GM12865 (cell line): ENCODE results near the gene UTRN.

Experiments
- DNase-seq: peaks from one replicate; pipeline ENCODE4 v3.0.0; 2010; ENCODE audit warnings: low read depth
- H3K4me3 ChIP-seq: 2 replicates; pipeline ENCODE4 v1.5.1; 2011; ENCODE audit warnings: mild to moderate bottlenecking, low read depth, low read length, control low read depth
- TF ChIP-seq, protein P1 (sequence below): IDR thresholded peaks from 2 replicates; pipeline ENCODE4 v1.5.1; 2011; ENCODE audit warnings: low read length, control low read depth, low read depth, inconsistent platforms; ENCODE audit not compliant: insufficient read depth; ENCODE audit errors: missing control alignments

UTRN gene

DNA sequence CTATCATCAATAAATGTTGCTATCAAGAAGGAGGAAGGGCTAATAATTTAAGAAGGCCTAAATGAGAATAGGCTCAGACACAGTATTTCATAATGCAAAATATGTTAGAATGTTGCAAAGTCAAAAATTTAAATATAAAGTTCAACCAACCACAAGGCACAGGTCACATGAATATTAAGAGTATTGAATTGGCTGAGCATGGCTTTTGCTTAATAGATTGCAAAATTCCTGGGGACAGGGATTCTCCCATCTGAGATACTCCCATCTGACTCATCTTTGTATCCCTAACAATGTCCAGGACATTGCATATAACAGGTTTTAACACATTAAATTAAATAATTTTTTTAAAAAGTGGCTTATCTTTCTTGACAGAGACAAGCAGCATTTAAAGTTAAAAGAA lies 32.9 kb upstream of the UTRN start:
- no peak for DNase-seq
- TF ChIP-seq, protein P1, sequence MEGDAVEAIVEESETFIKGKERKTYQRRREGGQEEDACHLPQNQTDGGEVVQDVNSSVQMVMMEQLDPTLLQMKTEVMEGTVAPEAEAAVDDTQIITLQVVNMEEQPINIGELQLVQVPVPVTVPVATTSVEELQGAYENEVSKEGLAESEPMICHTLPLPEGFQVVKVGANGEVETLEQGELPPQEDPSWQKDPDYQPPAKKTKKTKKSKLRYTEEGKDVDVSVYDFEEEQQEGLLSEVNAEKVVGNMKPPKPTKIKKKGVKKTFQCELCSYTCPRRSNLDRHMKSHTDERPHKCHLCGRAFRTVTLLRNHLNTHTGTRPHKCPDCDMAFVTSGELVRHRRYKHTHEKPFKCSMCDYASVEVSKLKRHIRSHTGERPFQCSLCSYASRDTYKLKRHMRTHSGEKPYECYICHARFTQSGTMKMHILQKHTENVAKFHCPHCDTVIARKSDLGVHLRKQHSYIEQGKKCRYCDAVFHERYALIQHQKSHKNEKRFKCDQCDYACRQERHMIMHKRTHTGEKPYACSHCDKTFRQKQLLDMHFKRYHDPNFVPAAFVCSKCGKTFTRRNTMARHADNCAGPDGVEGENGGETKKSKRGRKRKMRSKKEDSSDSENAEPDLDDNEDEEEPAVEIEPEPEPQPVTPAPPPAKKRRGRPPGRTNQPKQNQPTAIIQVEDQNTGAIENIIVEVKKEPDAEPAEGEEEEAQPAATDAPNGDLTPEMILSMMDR, result no peak
- no peak overlapping the region for H3K4me3 ChIP-seq

DNA sequence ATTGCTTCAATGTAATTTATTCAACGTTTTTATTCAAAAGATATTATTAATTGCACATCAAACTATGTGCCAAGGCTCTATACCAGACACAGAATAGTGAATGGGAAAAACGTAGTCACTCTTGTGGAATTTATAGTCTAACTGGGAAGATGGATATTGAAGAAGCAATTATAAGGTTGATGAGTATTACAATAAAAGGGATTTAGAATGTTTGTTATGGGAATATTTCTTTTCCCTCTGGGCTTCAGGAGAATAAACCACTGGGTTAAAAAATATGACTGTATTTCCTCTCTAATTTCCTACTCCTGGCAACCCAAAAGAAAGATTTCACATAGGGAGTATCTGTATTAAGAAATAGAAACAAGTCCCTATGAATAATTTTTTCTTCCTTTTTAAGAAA lies 25.1 kb upstream of the UTRN start:
- TF ChIP-seq, protein P1, result no peak
- H3K4me3 ChIP-seq, result no peak overlapping the region
- no peak for DNase-seq

DNA sequence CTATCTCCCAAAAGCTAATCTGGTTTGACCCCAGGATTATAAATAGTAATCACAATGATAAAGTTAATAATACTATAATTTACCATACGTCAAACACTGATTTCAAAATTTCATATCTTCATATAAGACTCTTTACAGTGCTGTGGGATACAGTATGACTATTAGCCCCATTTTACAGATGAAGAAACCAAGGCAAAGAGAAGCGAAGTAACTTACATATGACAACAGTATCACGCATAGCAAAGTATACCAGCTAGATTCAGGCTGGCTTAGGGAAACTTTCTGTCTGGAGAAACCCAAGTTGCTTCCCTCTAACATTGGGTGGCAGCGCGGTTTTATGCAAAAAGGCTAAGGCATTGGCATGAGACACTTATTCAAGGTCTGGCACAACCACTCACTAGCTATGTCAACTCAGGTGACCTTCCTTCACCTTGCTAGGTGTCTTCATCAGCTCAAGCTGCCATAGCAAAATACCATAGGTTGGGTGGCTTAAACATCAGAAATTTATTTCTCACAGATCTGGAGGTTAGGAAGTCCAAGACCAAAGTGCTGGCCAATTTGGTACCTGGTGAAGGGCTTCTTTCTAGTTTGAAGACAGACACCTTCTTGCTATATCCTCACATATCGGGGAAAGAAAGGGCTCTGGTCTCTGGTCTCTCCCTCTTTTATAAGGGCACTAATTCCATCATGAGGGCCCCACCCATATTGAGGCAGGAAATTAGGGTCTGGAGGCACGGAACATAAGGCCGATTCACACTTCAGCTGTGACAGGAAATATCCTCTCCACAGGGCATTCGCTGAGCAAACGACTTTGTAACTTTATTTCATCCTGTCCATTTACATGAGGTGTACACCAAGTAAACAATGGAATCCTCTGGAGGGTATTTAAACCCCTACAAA lies 22.4 kb upstream of the UTRN start:
- TF ChIP-seq, protein P1, result no peak
- no peak overlapping the region for H3K4me3 ChIP-seq
- no peak for DNase-seq

DNA sequence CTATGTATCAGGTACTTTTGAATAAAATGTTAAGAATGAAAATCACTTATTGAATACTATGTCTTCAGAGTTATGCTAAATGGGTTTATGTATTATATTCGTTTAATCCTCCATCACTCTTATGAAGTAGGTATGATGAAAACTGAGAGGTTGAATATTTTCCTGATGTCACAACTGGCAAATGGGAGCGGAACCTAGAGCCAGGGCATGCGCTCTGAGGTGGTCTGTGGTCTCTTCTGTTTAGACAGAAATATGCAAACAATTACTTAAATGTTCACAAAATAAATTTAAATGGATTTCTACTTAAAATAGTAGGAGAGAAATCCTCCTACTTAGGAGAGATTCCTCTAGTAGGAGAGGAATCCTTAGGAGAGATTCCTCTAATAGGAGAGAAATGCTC lies 21.3 kb upstream of the UTRN start:
- no peak overlapping the region for H3K4me3 ChIP-seq
- TF ChIP-seq, protein P1, result no peak
- DNase-seq, result no peak

DNA sequence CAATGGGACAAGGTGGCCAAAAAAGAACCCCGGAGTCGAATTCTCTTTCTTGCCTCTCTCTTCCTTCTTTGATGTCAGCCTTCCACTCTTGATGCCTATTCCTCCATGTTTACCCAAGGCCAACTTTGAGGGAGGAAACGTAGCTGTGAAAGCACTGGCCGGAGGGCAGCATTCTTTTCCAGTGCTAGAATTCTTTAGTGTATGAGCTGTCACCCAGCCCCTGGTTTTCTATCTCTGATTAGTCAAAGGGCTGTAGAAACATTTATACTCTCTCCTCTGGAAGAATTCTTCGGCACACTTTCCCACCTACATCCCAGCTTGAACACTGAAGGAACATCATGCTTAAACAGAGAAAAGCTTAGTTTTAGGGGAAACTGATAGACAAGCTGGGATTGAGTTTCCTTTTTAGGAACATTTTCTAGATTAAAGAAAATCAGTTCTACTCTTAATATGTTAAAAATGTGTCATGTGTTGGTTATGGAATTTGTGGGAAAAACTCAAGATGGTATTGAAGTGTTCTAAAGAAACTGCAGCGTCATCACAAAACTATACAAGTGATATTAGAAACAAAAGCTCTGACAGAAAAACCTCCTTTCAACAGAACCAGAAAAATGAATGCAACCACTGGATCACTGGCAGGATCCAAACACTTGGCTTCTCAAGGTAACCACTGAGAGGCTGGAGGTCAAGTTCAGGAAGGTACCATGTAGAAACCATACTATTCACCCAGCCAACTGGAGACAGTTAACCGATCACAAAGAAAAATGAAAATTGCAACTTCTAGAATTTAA lies 20.7 kb upstream of the UTRN start:
- TF ChIP-seq, protein P1, result no peak
- no peak overlapping the region for H3K4me3 ChIP-seq
- DNase-seq, result no peak

DNA sequence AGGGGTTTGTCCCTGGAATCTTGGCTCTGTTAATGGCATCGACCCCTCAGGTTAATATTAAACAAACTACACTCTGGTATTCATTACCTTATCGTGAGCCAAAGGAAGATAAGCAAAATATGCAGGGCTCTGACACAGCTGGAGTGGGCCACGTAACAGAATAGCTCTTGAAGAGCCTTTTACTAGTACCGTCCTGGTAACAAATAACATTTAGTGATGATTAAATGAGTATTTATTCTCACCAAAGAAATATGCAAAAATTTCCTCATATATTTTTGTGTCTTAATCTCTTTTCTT lies 20.1 kb upstream of the UTRN start:
- TF ChIP-seq, protein P1, result no peak
- H3K4me3 ChIP-seq, result no peak overlapping the region
- no peak for DNase-seq
